K562 (cell line): ENCODE results near the gene MLX. TPM values are rescaled to one million over a fixed set of nuclear protein-coding genes. Genes with fewer than 3 reads are reported as not detected.

Experiments
- BCOR ChIP-seq: fragments of 450-650 bp; IDR thresholded peaks from 2 replicates; pipeline ENCODE4 v1.6.1; 2016
- HMGN3 ChIP-seq: IDR thresholded peaks from 2 replicates; pipeline ENCODE4 v1.6.1; 2011; ENCODE audit warnings: borderline replicate concordance, low read depth, mild to moderate bottlenecking, mixed read lengths, low read length; ENCODE audit not compliant: insufficient read length; ENCODE audit errors: extremely low read depth
- KAT2B ChIP-seq: IDR thresholded peaks from one replicate; pipeline ENCODE4 v1.6.1; 2012; ENCODE audit warnings: low read depth, mild to moderate bottlenecking, control low read depth, inconsistent platforms, low read length, moderate library complexity
- MCM3 ChIP-seq: fragments of 450-650 bp; IDR thresholded peaks from 2 replicates; pipeline ENCODE4 v1.6.1; 2016
- SLC30A9 ChIP-seq: fragments of 250-450 bp; sonication (Bioruptor Pico); IDR thresholded peaks from 2 replicates; pipeline ENCODE4 v1.8.0; 2022; ENCODE audit warnings: mild to moderate bottlenecking, moderate library complexity
- SMAD1 ChIP-seq: fragments of 150-350 bp; IDR thresholded peaks from 2 replicates; pipeline ENCODE4 v1.6.1; 2014; ENCODE audit warnings: low read length, low read depth; ENCODE audit not compliant: partially characterized antibody
- TAF7 ChIP-seq: fragments of 450-650 bp; IDR thresholded peaks from 2 replicates; pipeline ENCODE4 v1.6.1; 2016; ENCODE audit warnings: missing genetic modification characterization, missing compliant biosample characterization
- TFAM ChIP-seq: fragments of 250-450 bp; sonication (Bioruptor Pico); conservative IDR thresholded peaks from 2 replicates; pipeline ENCODE4 v1.5.0; 2021; ENCODE audit warnings: mild to moderate bottlenecking, moderate library complexity
- TRIM24 ChIP-seq, 2 experiments: fragments of 450-650 bp; IDR thresholded peaks; 2 replicates each; pipeline ENCODE4 v1.6.1; 2016
- ZBTB1 ChIP-seq: sonication (generic); formaldehyde crosslinking; IDR thresholded peaks from 2 replicates; pipeline ENCODE4 v1.8.1; 2023; ENCODE audit warnings: missing genetic modification reagents, low read depth, mild to moderate bottlenecking, borderline replicate concordance
- ZBTB7A ChIP-seq: IDR thresholded peaks from 2 replicates; pipeline ENCODE4 v1.6.1; 2011; ENCODE audit warnings: low read depth, mild to moderate bottlenecking, low read length, moderate library complexity, borderline replicate concordance; ENCODE audit not compliant: control insufficient read depth
- ZNF408 ChIP-seq: fragments of 250-450 bp; sonication (Bioruptor Pico); IDR thresholded peaks from 2 replicates; pipeline ENCODE4 v1.4.0; 2020; ENCODE audit warnings: low read depth, mild to moderate bottlenecking, moderate library complexity
- ZNF707 ChIP-seq: fragments of 250-450 bp; sonication (Bioruptor Pico); conservative IDR thresholded peaks from 2 replicates; pipeline ENCODE4 v1.8.0; 2022; ENCODE audit warnings: inconsistent platforms, mild to moderate bottlenecking, moderate library complexity
- polyA plus RNA-seq, 8 experiments: library from polyadenylated mRNA; depleted of rRNA in 4 of 8; stranded (reverse) in 5 of 8; unstranded in 3 of 8; fragments of >200 nt; fragmentation: Nextera tagmentation in 2 of 8; fragmentation: Illumina TruSeq in 1 of 8; extraction: Ambion mirVana in 2 of 8; extraction: Trizol in 1 of 8; gene quantifications; 2 replicates each; pipeline versions ENCODE4 v1.2.1 to v1.2.3, GENCODE V29; 2011 to 2014; ENCODE audit warnings: inconsistent platforms in 1 of 8, missing spikeins in 1 of 8
- total RNA-seq, 7 experiments: library from RNA; depleted of rRNA in 6 of 7; stranded (reverse); fragments of >200 nt in 6 of 7; fragmentation: Illumina TruSeq in 2 of 7; extraction: Trizol in 2 of 7; gene quantifications; 2 replicates each; pipeline versions ENCODE4 v1.2.1 to v1.2.3, GENCODE V29; 2011 to 2021; ENCODE audit warnings: low replicate concordance in 1 of 7
- TF ChIP-seq, protein P1 (sequence below): fragments of 250-450 bp; sonication (Bioruptor Pico); IDR thresholded peaks from 2 replicates; pipeline ENCODE4 v1.5.0; 2021; ENCODE audit warnings: mild to moderate bottlenecking, borderline replicate concordance
- TF ChIP-seq, protein P2 (sequence below): fragments of 250-450 bp; sonication (Bioruptor Pico); IDR thresholded peaks from 2 replicates; pipeline ENCODE4 v1.9.0; 2021; ENCODE audit warnings: mild to moderate bottlenecking
- TF ChIP-seq, protein P3 (sequence below): fragments of 450-650 bp; conservative IDR thresholded peaks from 2 replicates; pipeline ENCODE4 v1.6.1; 2016; ENCODE audit warnings: missing genetic modification characterization, low read depth, mild to moderate bottlenecking, missing compliant biosample characterization, moderate library complexity
- TF ChIP-seq, protein P4 (sequence below), 2 experiments: IDR thresholded peaks; 2 replicates each; pipeline ENCODE4 v1.6.1; 2012; ENCODE audit warnings: improper control_type of control experiment in 2 of 2, low read depth in 2 of 2, low read length in 2 of 2, borderline replicate concordance in 1 of 2
- TF ChIP-seq, protein P5 (sequence below): sonication (generic); formaldehyde crosslinking; IDR thresholded peaks from 2 replicates; pipeline ENCODE4 v1.8.1; 2023; ENCODE audit warnings: mild to moderate bottlenecking, missing genetic modification reagents, moderate library complexity

MLX gene
- total and polyA plus RNA-seq, 9 of the 15 experiments (the other 6 are each of a cell fraction or from before 2014, with no cell fraction given) = 42.9 to 100 (median 58.9) TPM

DNA sequence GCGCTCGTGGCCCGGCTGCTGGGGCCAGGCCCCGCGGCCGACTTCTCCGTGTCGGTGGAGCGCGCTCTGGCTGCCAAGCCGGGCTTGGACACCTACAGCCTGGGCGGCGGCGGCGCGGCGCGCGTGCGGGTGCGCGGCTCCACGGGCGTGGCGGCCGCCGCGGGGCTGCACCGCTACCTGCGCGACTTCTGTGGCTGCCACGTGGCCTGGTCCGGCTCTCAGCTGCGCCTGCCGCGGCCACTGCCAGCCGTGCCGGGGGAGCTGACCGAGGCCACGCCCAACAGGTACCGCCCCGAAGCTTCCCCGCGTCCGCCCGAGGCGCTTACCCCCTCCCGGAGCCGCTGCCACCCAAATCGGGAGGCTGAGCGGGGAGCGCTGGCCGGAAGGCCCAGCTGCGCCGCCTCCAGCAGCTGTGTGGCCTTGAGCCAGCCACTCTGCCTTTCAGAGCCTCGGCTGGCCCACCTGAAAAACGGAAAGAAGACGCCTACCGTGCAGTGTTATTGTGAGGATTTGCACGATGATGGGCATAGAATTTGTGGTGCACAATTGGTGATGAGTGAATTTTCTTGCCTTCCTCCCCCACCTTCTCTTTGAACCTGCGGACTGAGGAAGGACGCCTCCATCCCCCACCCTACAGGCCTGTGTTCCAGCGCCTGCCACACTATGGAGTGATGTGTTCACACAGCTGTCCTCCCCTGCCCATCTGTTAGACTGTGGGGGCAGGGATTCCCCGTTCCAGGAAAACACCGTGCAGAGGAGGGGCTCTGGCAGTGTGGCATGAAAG lies 30.3 kb upstream of the MLX start (continued):
- TF ChIP-seq SMAD1 (no peak), ZBTB1 (CRISPR knock-in tag) (no peak), BCOR (no peak), TRIM24 (IDR thresholded peaks at IDR 0.05) (no peak), KAT2B (no peak), TAF7 (tag) (no peak), TFAM (CRISPR knock-in tag) (no peak), HMGN3 (peak; percentile 32), ZBTB7A (no peak), SLC30A9 (no peak), ZNF408 (CRISPR knock-in tag) (no peak), MCM3 (no peak), ZNF707 (CRISPR knock-in tag) (no peak)
- TF ChIP-seq, protein P1, sequence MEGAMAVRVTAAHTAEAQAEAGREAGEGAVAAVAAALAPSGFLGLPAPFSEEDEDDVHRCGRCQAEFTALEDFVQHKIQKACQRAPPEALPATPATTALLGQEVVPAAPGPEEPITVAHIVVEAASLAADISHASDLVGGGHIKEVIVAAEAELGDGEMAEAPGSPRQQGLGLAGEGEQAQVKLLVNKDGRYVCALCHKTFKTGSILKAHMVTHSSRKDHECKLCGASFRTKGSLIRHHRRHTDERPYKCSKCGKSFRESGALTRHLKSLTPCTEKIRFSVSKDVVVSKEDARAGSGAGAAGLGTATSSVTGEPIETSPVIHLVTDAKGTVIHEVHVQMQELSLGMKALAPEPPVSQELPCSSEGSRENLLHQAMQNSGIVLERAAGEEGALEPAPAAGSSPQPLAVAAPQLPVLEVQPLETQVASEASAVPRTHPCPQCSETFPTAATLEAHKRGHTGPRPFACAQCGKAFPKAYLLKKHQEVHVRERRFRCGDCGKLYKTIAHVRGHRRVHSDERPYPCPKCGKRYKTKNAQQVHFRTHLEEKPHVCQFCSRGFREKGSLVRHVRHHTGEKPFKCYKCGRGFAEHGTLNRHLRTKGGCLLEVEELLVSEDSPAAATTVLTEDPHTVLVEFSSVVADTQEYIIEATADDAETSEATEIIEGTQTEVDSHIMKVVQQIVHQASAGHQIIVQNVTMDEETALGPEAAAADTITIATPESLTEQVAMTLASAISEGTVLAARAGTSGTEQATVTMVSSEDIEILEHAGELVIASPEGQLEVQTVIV = no peak; the same call in 1 of the 2 replicates
- TF ChIP-seq, protein P2, sequence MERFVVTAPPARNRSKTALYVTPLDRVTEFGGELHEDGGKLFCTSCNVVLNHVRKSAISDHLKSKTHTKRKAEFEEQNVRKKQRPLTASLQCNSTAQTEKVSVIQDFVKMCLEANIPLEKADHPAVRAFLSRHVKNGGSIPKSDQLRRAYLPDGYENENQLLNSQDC = no peak
- TF ChIP-seq, protein P3, sequence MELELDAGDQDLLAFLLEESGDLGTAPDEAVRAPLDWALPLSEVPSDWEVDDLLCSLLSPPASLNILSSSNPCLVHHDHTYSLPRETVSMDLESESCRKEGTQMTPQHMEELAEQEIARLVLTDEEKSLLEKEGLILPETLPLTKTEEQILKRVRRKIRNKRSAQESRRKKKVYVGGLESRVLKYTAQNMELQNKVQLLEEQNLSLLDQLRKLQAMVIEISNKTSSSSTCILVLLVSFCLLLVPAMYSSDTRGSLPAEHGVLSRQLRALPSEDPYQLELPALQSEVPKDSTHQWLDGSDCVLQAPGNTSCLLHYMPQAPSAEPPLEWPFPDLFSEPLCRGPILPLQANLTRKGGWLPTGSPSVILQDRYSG = no peak; the same call in 1 of the 2 replicates
- TF ChIP-seq, protein P4, sequence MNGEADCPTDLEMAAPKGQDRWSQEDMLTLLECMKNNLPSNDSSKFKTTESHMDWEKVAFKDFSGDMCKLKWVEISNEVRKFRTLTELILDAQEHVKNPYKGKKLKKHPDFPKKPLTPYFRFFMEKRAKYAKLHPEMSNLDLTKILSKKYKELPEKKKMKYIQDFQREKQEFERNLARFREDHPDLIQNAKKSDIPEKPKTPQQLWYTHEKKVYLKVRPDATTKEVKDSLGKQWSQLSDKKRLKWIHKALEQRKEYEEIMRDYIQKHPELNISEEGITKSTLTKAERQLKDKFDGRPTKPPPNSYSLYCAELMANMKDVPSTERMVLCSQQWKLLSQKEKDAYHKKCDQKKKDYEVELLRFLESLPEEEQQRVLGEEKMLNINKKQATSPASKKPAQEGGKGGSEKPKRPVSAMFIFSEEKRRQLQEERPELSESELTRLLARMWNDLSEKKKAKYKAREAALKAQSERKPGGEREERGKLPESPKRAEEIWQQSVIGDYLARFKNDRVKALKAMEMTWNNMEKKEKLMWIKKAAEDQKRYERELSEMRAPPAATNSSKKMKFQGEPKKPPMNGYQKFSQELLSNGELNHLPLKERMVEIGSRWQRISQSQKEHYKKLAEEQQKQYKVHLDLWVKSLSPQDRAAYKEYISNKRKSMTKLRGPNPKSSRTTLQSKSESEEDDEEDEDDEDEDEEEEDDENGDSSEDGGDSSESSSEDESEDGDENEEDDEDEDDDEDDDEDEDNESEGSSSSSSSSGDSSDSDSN (IDR thresholded peaks at IDR 0.05; ENCODE audit: borderline replicate concordance in 1 of 2, low read depth in 2 of 2, low read length in 2 of 2) = peak; percentile 60 to 90; a peak in 3 of 4 replicates
- TF ChIP-seq, protein P5, sequence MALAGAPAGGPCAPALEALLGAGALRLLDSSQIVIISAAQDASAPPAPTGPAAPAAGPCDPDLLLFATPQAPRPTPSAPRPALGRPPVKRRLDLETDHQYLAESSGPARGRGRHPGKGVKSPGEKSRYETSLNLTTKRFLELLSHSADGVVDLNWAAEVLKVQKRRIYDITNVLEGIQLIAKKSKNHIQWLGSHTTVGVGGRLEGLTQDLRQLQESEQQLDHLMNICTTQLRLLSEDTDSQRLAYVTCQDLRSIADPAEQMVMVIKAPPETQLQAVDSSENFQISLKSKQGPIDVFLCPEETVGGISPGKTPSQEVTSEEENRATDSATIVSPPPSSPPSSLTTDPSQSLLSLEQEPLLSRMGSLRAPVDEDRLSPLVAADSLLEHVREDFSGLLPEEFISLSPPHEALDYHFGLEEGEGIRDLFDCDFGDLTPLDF (CRISPR knock-in tag) = no peak
- TF ChIP-seq, all 486 proteins: peak for 70
